Fibroblast of upper back skin (primary cell): ENCODE measurements around the gene UPK1B.
"Not testable (repeated sequence)": the region's sequence is repeated elsewhere in the genome, so short reads cannot be mapped to it uniquely, and the experiment has no call there.

Experiments used
- DNase-seq: peaks from one replicate; pipeline ENCODE4 v3.0.0-alpha.2; 2013

Gene UPK1B

GRCh38 chr3:119173325-119173724 is at the start of gene UPK1B:
Gene UPK1B, plus strand, starts transcription at chr3:119173598. Its CDS starts 13,144 bp downstream, at chr3:119186742.
- DNase-seq = no peak

- no peak for DNase-seq
Observed at GRCh38 chr3:119125342-119125741, 48.1 kb upstream of the UPK1B start.

- DNase-seq = no peak
Observed at GRCh38 chr3:119125742-119126504, 47.5 kb upstream of the UPK1B start.

GRCh38 chr3:119130291-119130690 is 43.1 kb upstream of the UPK1B start:
- DNase-seq = not testable (repeated sequence)

- DNase-seq = not testable (repeated sequence)
Observed at GRCh38 chr3:119132291-119132690, 41.1 kb upstream of the UPK1B start.

GRCh38 chr3:119139360-119139759 is 34.0 kb upstream of the UPK1B start:
- DNase-seq = not testable (repeated sequence)

- DNase-seq = peak; percentile 46
Observed at GRCh38 chr3:119140466-119140865, 32.9 kb upstream of the UPK1B start.

- no peak for DNase-seq
Observed at GRCh38 chr3:119145128-119145499, 28.3 kb upstream of the UPK1B start.

GRCh38 chr3:119145500-119146167 is 27.8 kb upstream of the UPK1B start, which contains the start of gene TEX55:
Gene TEX55, plus strand, starts transcription at chr3:119146165. Its CDS starts 25 bp downstream, at chr3:119146190.
- DNase-seq = peak; percentile 61

GRCh38 chr3:119146578-119147375 is 26.6 kb upstream of the UPK1B start:
- no peak for DNase-seq

GRCh38 chr3:119147494-119147893 is 25.9 kb upstream of the UPK1B start:
- no peak for DNase-seq

- peak; percentile 63 for DNase-seq
Observed at GRCh38 chr3:119148493-119149180, 24.8 kb upstream of the UPK1B start.

GRCh38 chr3:119149484-119149883 is 23.9 kb upstream of the UPK1B start:
- peak; percentile 63 for DNase-seq

GRCh38 chr3:119156868-119157267 is 16.5 kb upstream of the UPK1B start:
- DNase-seq = no peak

GRCh38 chr3:119157971-119158370 is 15.4 kb upstream of the UPK1B start:
- no peak for DNase-seq

GRCh38 chr3:119160361-119160760 is 13.0 kb upstream of the UPK1B start:
- no peak for DNase-seq

GRCh38 chr3:119160815-119161214 is 12.6 kb upstream of the UPK1B start:
- DNase-seq = no peak

GRCh38 chr3:119161240-119161639 is 12.2 kb upstream of the UPK1B start:
- no peak for DNase-seq

GRCh38 chr3:119164745-119165144 is 8.7 kb upstream of the UPK1B start:
- DNase-seq = not testable (repeated sequence)

GRCh38 chr3:119170821-119171220 is 2.6 kb upstream of the UPK1B start:
- no peak for DNase-seq

GRCh38 chr3:119175872-119176756 is 2.7 kb downstream of the UPK1B start:
- peak; percentile 23 for DNase-seq

GRCh38 chr3:119176778-119177177 is 3.4 kb downstream of the UPK1B start:
- no peak for DNase-seq
